Measurements from ENCODE around the gene RRAS.
A peak's percentile ranks its signal among the peaks of the same experiment; 100 is the strongest.

RRAS gene

DNA sequence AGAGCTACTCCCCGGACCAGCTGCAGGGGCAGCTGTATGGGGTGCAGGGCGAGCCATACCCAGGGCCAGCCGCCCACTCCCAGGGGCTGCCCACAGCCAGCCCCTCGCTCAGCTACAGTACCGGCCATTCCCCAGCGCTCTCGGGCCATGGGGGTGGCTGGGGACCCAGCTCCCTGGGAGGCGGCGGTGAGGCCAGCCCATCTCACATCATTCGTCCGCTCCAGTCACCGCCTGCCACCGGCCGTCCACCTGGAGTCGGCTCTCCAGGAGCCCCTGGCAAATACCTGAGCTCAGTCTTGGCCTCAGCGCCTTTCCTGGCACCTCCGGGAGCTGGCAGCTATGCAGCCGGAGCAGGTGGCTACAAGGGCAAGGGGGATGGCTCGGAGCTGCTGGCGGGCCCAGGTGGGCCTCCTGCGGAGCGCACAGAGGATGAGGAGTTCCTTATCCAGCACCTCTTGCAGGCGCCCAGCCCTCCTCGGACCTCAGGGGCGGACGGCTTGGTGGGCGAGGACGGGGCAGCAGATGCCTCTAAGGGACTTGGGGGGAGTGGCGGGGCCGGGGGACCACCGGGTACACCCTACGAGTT is 44.0 kb downstream of the RRAS start:
- H3K36me3 ChIP-seq, result peaks cover 64% of the 10 kb centered on the region
- no peaks in the 10 kb centered on the region for H3K9me3 ChIP-seq
- no peak overlapping the region for H3K4me3 ChIP-seq (ENCODE audit: low read depth in 1 of 2, low read length in 1 of 2)
- peaks cover 20 to 22% of the 10 kb centered on the region in 2 experiments for H3K4me1 ChIP-seq (ENCODE audit: control insufficient read depth in 1 of 2, insufficient read depth in 1 of 2, low read depth in 1 of 2, low read length in 1 of 2)
- no peaks in the 10 kb centered on the region for H3K27me3 ChIP-seq
- no peak overlapping the region for H3K27ac ChIP-seq
- TF ChIP-seq, protein P1, sequence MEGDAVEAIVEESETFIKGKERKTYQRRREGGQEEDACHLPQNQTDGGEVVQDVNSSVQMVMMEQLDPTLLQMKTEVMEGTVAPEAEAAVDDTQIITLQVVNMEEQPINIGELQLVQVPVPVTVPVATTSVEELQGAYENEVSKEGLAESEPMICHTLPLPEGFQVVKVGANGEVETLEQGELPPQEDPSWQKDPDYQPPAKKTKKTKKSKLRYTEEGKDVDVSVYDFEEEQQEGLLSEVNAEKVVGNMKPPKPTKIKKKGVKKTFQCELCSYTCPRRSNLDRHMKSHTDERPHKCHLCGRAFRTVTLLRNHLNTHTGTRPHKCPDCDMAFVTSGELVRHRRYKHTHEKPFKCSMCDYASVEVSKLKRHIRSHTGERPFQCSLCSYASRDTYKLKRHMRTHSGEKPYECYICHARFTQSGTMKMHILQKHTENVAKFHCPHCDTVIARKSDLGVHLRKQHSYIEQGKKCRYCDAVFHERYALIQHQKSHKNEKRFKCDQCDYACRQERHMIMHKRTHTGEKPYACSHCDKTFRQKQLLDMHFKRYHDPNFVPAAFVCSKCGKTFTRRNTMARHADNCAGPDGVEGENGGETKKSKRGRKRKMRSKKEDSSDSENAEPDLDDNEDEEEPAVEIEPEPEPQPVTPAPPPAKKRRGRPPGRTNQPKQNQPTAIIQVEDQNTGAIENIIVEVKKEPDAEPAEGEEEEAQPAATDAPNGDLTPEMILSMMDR (IDR thresholded peaks at IDR 0.05), result no peak

DNA sequence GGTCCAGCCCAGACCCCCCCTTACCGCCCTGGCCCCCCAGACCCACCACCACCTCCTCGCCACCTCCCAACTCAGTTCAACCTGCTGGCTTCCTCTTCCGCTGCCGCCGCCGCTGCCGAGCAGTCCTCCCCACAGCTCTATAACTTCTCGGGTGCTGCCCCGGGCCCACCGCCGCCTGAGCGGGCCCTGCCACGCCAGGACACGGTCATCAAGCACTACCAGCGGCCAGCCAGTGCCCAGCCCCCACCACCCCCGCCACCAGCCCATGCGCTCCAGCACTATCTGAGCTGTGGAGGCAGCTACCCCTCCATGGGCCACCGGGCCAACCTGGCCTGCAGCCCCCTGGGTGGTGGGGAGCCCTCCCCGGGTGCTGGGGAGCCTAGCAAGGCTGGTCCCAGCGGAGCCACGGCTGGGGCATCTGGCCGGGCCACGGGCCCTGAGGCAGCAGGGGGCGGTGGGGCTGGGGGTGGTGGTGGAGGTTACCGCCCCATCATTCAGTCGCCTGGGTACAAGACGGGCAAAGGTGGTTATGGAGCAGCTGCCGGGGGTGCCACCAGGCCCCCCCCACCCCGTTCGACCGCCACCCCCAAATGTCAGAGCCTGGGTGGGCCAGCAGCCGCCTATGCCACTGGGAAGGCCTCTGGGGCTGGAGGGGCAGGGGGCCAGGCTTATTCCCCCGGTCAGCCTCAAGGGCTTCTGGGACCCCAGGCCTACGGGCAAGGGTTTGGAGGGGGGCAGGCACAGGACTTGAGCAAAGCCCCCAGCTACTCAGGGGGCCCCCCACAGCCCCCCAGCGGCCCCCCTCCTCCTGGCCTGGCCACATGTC is 44.7 kb downstream of the RRAS start:
- no peaks in the 10 kb centered on the region for H3K27me3 ChIP-seq
- H3K36me3 ChIP-seq, result peaks cover 60% of the 10 kb centered on the region
- TF ChIP-seq, protein P1 (IDR thresholded peaks at IDR 0.05), result no peak
- H3K27ac ChIP-seq, result no peak overlapping the region
- peaks cover 26 to 27% of the 10 kb centered on the region in 2 experiments for H3K4me1 ChIP-seq (ENCODE audit: control insufficient read depth in 1 of 2, insufficient read depth in 1 of 2, low read depth in 1 of 2, low read length in 1 of 2)
- no peaks in the 10 kb centered on the region for H3K9me3 ChIP-seq
- no peak overlapping the region for H3K4me3 ChIP-seq (ENCODE audit: low read depth in 1 of 2, low read length in 1 of 2)

DNA sequence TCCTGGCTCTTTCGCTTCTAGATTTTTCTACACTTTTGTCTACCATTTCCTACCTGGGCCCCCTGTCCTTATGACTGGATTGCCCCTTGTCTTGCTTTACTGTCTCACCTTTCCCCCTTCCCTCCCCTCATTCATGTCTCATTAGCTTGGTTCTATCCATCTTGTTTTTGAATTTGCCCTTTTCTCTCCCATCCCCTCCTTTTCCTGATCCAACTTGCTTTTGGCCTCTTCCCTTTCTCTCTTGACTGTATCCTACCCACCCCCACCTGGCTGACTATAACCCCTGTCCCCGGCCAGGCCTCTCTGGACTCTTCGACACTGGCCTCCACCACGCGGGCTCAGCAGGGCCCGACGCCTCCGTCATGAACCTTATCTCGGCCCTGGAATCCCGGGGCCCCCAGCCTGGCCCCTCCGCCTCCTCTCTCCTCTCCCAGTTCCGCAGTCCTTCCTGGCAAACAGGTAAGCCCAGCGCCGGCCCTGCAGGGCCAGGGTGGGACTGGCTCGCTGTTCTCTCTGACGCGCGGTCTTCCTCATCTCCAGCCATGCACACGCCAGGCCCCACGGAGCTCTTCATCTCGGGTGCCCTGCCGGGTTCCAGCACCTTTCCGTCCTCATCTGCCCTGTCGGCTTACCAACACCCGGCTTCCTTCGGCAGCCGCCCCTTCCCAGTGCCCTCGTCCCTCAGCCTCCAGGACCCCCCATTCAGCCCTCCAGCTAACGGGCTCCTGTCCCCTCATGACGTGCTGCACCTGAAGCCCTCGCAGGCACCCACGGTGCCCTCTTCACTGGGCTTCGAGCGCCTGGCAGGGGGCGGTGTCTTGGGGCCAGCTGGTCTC is 45.6 kb downstream of the RRAS start:
- no peaks in the 10 kb centered on the region for H3K9me3 ChIP-seq
- peaks cover 52% of the 10 kb centered on the region for H3K36me3 ChIP-seq
- peak overlapping the region; percentile 82 for H3K27ac ChIP-seq
- peaks cover 27 to 32% of the 10 kb centered on the region in 2 experiments for H3K4me1 ChIP-seq (ENCODE audit: control insufficient read depth in 1 of 2, insufficient read depth in 1 of 2, low read depth in 1 of 2, low read length in 1 of 2)
- H3K27me3 ChIP-seq, result no peaks in the 10 kb centered on the region
- no peak overlapping the region for H3K4me3 ChIP-seq (ENCODE audit: low read depth in 1 of 2, low read length in 1 of 2)
- TF ChIP-seq, protein P1 (IDR thresholded peaks at IDR 0.05), result no peak

DNA sequence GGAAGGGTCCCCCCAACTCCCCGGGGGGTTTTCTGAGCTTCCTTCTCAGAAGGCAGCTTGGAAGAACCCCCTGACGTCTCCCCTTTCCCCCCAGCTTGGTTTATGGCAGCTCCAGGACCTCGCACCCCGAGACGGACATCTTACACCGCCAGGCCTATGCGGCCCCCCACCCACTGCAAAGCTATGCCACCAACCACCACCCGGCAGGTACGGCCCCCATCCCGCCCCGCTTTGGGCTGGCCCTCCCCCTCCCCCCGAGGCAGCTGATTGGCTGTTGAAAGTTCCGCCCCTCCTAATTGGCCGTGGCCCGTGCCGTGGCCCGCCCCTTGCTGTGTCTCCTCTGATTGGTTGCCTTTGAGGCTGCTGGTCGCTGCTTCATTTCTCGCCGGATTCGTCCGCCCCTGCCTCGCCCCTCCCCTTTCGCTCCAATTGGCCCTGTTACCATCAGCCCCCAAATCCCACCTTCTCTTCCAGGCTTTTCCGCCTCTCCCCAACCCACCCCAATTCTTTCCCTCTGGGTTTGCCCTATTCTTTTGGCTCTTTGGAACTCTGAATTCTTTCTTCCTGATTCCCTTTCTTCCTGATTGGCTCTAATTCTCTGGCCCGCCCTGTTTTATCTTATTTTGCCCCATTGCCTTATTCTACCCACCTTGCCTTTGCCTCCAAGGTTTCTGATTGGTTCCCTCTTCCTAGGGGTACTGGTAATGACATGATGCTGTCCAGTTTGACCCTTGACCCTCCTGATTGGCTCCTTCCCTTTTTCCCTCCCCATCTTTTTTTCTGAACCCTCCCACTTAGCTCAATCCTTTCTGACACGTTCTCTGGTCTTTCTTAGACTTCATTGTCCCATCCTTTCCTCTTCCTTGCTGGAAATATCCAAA is 46.5 kb downstream of the RRAS start:
- Histone ChIP-seq H3K36me3 (peaks cover 43% of the 10 kb centered on the region), H3K4me1 (ENCODE audit: control insufficient read depth in 1 of 2, insufficient read depth in 1 of 2, low read depth in 1 of 2, low read length in 1 of 2) (peaks cover 27 to 32% of the 10 kb centered on the region in 2 experiments), H3K4me3 (ENCODE audit: low read depth in 1 of 2, low read length in 1 of 2) (peak overlapping the region; percentile 61 to 88), H3K27ac (peak overlapping the region; percentile 82), H3K9me3 (no peaks in the 10 kb centered on the region), H3K27me3 (no peaks in the 10 kb centered on the region)
- TF ChIP-seq, protein P1 (IDR thresholded peaks at IDR 0.05), result no peak

Data from neutrophil (primary cell).